Measurements from ENCODE around the gene PACRG. TPM values are rescaled to one million over a fixed set of nuclear protein-coding genes. Genes with fewer than 3 reads are reported as not detected.

PACRG gene
- total RNA-seq, 2 donors from 2014 or later, result 1.7 TPM; not detected in 1

DNA sequence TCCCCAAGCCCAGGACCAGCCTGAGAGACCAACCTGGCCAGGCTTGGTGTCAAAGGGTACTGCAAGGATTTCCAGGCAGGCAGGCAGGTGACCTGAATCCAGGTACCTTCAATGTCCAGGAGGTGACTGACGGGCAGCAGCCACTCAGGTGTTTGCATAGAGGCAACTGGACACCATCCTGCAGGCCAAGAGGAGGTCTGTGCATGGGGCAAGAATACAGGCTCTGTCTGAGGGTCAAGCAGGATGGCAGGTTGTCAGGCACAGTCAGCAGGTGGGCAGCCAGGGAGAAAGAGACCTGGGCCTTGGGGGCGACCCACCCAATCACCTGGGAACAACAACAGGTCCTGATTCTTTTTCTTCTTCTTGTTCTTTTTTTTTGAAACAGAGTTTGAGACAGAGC is 527.5 kb downstream of the PACRG start:
- Histone ChIP-seq H3K27ac (no peak overlapping the region), H3K4me1 (no peaks in the 10 kb centered on the region), H3K27me3 (no peaks in the 10 kb centered on the region), H3K9ac (ENCODE audit: low read depth in 2 of 2, low read length in 2 of 2) (no peak overlapping the region), H3K4me3 (no peak overlapping the region), H3K36me3 (no peaks in the 10 kb centered on the region), H3K9me3 (no peaks in the 10 kb centered on the region)
- intact Hi-C loops (cut with DNase I), result no loop called here
- no peak for DNase-seq
- TF ChIP-seq, protein P1, sequence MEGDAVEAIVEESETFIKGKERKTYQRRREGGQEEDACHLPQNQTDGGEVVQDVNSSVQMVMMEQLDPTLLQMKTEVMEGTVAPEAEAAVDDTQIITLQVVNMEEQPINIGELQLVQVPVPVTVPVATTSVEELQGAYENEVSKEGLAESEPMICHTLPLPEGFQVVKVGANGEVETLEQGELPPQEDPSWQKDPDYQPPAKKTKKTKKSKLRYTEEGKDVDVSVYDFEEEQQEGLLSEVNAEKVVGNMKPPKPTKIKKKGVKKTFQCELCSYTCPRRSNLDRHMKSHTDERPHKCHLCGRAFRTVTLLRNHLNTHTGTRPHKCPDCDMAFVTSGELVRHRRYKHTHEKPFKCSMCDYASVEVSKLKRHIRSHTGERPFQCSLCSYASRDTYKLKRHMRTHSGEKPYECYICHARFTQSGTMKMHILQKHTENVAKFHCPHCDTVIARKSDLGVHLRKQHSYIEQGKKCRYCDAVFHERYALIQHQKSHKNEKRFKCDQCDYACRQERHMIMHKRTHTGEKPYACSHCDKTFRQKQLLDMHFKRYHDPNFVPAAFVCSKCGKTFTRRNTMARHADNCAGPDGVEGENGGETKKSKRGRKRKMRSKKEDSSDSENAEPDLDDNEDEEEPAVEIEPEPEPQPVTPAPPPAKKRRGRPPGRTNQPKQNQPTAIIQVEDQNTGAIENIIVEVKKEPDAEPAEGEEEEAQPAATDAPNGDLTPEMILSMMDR (IDR thresholded peaks at IDR 0.05), result no peak

DNA sequence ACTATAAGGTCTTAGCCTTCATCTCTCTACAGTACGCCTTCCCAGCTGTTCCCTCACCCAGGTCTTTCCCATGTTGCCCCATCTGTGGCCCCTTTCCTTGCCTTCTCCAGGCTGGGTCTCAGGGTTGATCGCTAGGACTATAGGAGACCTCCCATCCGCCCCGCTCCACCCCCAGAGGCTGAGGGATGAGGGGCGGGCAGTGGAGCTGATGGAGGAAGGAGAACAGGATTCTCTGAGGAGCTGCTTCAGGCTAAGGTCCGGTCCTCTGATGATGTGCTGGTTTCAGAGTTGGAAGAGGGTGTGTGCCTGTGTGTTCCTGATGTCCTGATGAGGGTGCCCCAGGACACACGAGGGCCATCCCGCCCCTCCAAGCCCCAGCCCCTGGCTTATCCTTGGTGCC is 531.9 kb downstream of the PACRG start:
- Histone ChIP-seq H3K27me3 (no peaks in the 10 kb centered on the region), H3K4me3 (no peak overlapping the region), H3K9me3 (no peaks in the 10 kb centered on the region), H3K36me3 (no peaks in the 10 kb centered on the region), H3K4me1 (no peaks in the 10 kb centered on the region), H3K9ac (ENCODE audit: low read depth in 2 of 2, low read length in 2 of 2) (no peak overlapping the region), H3K27ac (no peak overlapping the region)
- no peak for DNase-seq
- TF ChIP-seq, protein P1 (IDR thresholded peaks at IDR 0.05), result no peak
- intact Hi-C loops (cut with DNase I), result no loop called here

DNA sequence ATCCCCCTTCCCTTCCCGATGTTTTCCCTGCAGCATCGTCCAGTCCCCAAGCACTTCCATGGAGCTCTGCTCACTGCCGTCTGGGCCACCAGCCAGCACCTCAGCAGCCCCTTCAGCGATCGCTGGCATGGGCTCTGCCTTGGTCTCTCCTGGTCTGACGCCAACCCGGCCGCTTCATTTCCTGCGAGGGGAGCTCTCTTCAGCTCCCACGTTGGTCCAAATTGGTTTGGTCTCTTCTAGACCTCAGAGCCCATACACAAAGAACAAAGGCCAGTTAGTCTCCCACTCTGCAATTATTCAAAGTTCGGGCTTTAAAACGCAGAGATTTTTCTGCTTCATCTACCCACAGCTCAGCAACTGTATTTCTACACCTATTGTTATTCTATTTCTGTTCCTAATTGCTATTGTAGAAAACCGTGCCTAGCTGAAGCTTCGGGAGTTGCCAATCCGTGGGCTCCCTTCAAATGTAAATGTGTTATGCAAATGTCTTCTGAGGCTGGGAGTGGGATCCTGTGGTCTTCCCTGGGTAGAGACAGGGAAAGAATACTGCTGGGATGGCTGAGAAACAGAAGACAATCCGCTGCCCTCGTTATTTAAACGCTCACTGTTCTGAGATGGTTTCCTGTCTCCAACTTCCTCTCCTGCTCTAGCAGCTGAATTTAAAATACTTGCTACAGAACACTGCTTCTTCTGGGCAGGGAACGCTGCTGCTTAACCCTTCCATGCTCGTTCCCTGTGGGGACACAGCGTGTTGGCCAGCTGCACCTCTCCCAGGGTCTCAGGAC is 532.5 kb downstream of the PACRG start:
- TF ChIP-seq, protein P1 (IDR thresholded peaks at IDR 0.05), result no peak
- no peaks in the 10 kb centered on the region for H3K9me3 ChIP-seq
- H3K9ac ChIP-seq (ENCODE audit: low read depth in 2 of 2, low read length in 2 of 2), result peak overlapping the region in 1 of 2 donors; percentile 20
- H3K36me3 ChIP-seq, result no peaks in the 10 kb centered on the region
- H3K4me1 ChIP-seq, result no peaks in the 10 kb centered on the region
- H3K4me3 ChIP-seq, result no peak overlapping the region
- no peaks in the 10 kb centered on the region for H3K27me3 ChIP-seq
- DNase-seq, result no peak
- intact Hi-C loops (cut with DNase I), result no loop called here
- H3K27ac ChIP-seq, result no peak overlapping the region

DNA sequence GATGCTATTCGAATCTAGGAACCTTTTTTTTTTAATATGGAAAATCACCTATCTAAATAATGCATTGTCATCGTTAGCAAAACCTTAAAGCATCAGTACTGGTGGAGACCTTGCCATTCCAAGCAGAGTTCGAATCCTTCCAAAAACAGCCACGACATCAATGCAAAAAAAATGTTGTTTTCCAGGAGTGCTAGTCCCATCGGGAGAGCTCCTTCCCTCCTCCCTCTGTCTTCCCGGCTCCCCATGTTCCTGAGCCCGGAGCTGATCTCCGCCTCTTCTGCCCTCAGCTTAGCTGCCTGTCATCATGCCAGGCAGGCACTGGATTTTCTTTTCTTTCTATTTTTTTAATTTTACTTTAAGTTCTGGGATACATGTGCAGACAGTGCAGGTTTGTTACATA is 533.1 kb downstream of the PACRG start:
- H3K27ac ChIP-seq, result no peak overlapping the region
- no peaks in the 10 kb centered on the region for H3K27me3 ChIP-seq
- intact Hi-C loops (cut with DNase I), result no loop called here
- no peaks in the 10 kb centered on the region for H3K36me3 ChIP-seq
- TF ChIP-seq, protein P1 (IDR thresholded peaks at IDR 0.05), result no peak
- no peak for DNase-seq
- H3K4me1 ChIP-seq, result no peaks in the 10 kb centered on the region
- H3K4me3 ChIP-seq, result no peak overlapping the region
- peak overlapping the region in 1 of 2 donors; percentile 20 for H3K9ac ChIP-seq (ENCODE audit: low read depth in 2 of 2, low read length in 2 of 2)
- H3K9me3 ChIP-seq, result no peaks in the 10 kb centered on the region

DNA sequence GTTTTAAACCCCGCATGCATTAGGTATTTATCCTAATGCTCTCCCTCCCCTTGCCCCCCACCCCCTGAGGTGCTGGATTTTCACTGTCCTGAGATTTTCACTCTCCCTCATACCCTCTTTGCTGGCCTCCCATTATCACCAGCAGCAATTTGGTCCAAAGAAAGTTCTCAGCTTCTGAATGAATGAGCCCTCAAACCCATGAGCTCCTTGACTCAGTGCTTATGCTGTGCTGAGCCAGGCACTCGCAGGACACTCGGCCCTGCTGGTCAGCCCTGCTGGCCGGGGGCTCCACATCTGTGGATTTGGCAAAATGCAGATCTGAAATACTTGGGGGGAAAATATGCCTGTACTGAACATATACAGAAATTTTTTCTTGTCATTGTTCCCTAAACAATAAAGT is 533.6 kb downstream of the PACRG start:
- H3K9me3 ChIP-seq, result no peaks in the 10 kb centered on the region
- no peak overlapping the region for H3K9ac ChIP-seq (ENCODE audit: low read depth in 2 of 2, low read length in 2 of 2)
- H3K27ac ChIP-seq, result no peak overlapping the region
- TF ChIP-seq, protein P1 (IDR thresholded peaks at IDR 0.05), result no peak
- H3K4me3 ChIP-seq, result no peak overlapping the region
- H3K27me3 ChIP-seq, result no peaks in the 10 kb centered on the region
- intact Hi-C loops (cut with DNase I), result no loop called here
- H3K36me3 ChIP-seq, result no peaks in the 10 kb centered on the region
- DNase-seq, result no peak
- H3K4me1 ChIP-seq, result no peaks in the 10 kb centered on the region
